Smooth muscle cell (in vitro differentiated cells): ENCODE data around the gene KIF15. TPM values are rescaled to one million over a fixed set of nuclear protein-coding genes. Genes with fewer than 3 reads are reported as not detected.

Experiments
- DNase-seq: peaks from one replicate; lab custom pipeline; 2025; ENCODE audit not compliant: unreplicated experiment; lab: John Stamatoyannopoulos, UW
- H2AFZ ChIP-seq: fragments of 200-600 bp; sonication (generic); 2 replicates; pipeline ENCODE4 v1.6.0; 2016; ENCODE audit warnings: antibody characterized with exemption, low read depth, mild to moderate bottlenecking
- H3F3A ChIP-seq: fragments of 200-600 bp; sonication (generic); 2 replicates; pipeline ENCODE4 v1.6.0; 2017; ENCODE audit warnings: antibody characterized with exemption, low read depth
- H3K27ac ChIP-seq: fragments of 200-600 bp; sonication (generic); 2 replicates; pipeline ENCODE4 v1.5.1; 2016; ENCODE audit warnings: low read depth, mild to moderate bottlenecking
- H3K27me3 ChIP-seq: fragments of 200-600 bp; sonication (generic); 2 replicates; pipeline ENCODE4 v1.6.1; 2016; ENCODE audit warnings: low read depth, mild to moderate bottlenecking
- H3K36me3 ChIP-seq: fragments of 200-600 bp; sonication (generic); 2 replicates; pipeline ENCODE4 v1.5.1; 2016; ENCODE audit warnings: low read depth
- H3K4me1 ChIP-seq: fragments of 200-600 bp; sonication (generic); 2 replicates; pipeline ENCODE4 v1.5.1; 2016; ENCODE audit warnings: low read depth
- H3K4me2 ChIP-seq: fragments of 200-600 bp; sonication (generic); 2 replicates; pipeline ENCODE4 v1.6.0; 2016; ENCODE audit warnings: mild to moderate bottlenecking
- H3K4me3 ChIP-seq: fragments of 200-600 bp; sonication (generic); 2 replicates; pipeline ENCODE4 v1.5.1; 2016; ENCODE audit warnings: mild to moderate bottlenecking
- H3K79me2 ChIP-seq: fragments of 200-600 bp; sonication (generic); 2 replicates; pipeline ENCODE4 v1.6.0; 2016; ENCODE audit warnings: low read depth, mild to moderate bottlenecking
- H3K9ac ChIP-seq: fragments of 200-600 bp; sonication (generic); 2 replicates; pipeline ENCODE4 v1.6.0; 2016; ENCODE audit warnings: low read depth
- H3K9me3 ChIP-seq: fragments of 200-600 bp; sonication (generic); replicated peaks from 2 replicates; pipeline ENCODE4 v1.5.1; 2016; ENCODE audit warnings: low read depth
- H4K20me1 ChIP-seq: fragments of 200-600 bp; sonication (generic); 2 replicates; pipeline ENCODE4 v1.6.0; 2016; ENCODE audit warnings: low read depth
- WGBS: methylation state at CpG from one replicate; pipeline ENCODE4 v1.1.7; 2016; ENCODE audit warnings: low lambda C conversion rate; 5-methylcytosine and 5-hydroxymethylcytosine counted together
- polyA plus RNA-seq: library from polyadenylated mRNA; unstranded; fragments of >200 nt; fragmentation: Nextera tagmentation; extraction: Ambion mirVana; gene quantifications from 2 replicates; pipeline ENCODE4 v1.2.1, GENCODE V29; 2016
- total RNA-seq: library from RNA; depleted of rRNA; stranded (reverse); fragments of >200 nt; gene quantifications from 2 replicates; pipeline ENCODE4 v1.2.3, GENCODE V29; 2014
- TF ChIP-seq, protein P1 (sequence below): fragments of 200-600 bp; sonication (generic); IDR thresholded peaks from 2 replicates; pipeline ENCODE4 v1.5.1; 2017; ENCODE audit warnings: borderline replicate concordance, mild to moderate bottlenecking, antibody characterized with exemption; ENCODE audit not compliant: insufficient read depth, poor library complexity, severe bottlenecking

Gene KIF15
- total and polyA plus RNA-seq, 2 experiments from 2014 or later: 2.8 to 6.2 TPM

DNA sequence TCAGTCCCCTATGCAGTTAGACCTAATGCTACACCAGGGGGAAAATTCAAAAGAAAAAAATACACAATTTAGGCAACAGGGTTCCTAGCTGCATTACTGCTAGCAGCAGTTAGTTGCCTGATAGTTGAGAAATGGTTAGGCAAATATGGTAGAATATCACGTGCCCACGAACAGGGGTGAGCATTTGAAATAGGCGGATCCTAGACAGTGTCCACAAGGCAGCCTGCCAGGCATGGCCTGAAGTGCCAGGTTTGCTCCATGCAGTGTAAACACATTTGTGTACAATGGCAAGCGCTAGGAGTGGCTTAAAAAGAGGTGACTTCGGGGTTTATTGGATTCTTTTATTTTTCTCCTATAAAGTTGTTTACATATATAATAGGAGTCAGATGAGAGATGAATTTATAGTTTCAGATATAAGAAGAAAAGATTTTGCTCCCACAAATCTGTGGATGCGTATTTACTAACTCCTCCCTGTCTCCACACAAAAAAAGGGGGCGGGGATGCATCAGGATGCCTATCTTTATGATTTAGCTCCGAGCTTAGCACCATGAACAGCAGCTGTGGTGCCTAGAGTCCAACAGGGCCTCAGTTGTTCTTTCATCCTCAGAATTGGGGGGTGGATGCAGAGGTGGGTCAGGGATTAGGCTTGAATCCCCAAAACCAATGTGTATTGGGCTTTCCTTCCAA is 108.9 kb downstream of the KIF15 start:
- Histone ChIP-seq H3K4me3 (no peak overlapping the region), H3K4me2 (no peak overlapping the region), H4K20me1 (no peaks in the 10 kb centered on the region), H3K27ac (no peak overlapping the region), H3F3A (no peaks in the 10 kb centered on the region), H3K9me3 (no peaks in the 10 kb centered on the region), H3K27me3 (no peaks in the 10 kb centered on the region), H3K79me2 (no peaks in the 10 kb centered on the region), H2AFZ (no peak overlapping the region), H3K9ac (no peak overlapping the region), H3K36me3 (no peaks in the 10 kb centered on the region), H3K4me1 (no peaks in the 10 kb centered on the region)
- TF ChIP-seq, protein P1, sequence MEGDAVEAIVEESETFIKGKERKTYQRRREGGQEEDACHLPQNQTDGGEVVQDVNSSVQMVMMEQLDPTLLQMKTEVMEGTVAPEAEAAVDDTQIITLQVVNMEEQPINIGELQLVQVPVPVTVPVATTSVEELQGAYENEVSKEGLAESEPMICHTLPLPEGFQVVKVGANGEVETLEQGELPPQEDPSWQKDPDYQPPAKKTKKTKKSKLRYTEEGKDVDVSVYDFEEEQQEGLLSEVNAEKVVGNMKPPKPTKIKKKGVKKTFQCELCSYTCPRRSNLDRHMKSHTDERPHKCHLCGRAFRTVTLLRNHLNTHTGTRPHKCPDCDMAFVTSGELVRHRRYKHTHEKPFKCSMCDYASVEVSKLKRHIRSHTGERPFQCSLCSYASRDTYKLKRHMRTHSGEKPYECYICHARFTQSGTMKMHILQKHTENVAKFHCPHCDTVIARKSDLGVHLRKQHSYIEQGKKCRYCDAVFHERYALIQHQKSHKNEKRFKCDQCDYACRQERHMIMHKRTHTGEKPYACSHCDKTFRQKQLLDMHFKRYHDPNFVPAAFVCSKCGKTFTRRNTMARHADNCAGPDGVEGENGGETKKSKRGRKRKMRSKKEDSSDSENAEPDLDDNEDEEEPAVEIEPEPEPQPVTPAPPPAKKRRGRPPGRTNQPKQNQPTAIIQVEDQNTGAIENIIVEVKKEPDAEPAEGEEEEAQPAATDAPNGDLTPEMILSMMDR: no peak
- DNase-seq: no peak
- WGBS: 83% methylated on average over 8 of the region's 8 CpGs

DNA sequence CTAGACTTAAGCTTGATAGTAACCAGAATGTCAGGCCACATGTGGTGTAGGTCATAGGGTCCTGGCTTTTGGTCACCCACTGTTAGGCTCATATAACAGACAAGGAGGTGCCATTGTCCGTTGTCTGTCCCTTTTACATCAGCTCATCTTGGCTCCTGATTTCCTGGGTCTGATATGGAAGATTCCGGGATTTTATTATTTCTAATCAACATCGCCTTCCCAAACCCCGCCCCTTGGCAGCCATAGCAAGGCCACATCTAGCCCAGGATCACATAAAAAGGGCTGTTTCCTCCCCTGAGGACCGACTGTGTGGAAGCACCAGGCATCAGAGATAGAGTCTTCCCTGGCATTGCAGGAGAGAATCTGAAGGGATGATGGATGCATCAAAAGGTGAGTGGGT is 112.7 kb downstream of the KIF15 start, which contains the start of gene TGM4:
TGM4 (plus strand) TSS at position 301 of the 400 bp plus-strand sequence; CDS start at position 372, 71 bp downstream.
- Histone ChIP-seq H3K9ac (no peak within 1 kb of the TSS), H3K27ac (no peak within 1 kb of the TSS), H3F3A (no peaks in the 10 kb centered on the region), H3K4me3 (no peak within 1 kb of the TSS), H3K4me2 (no peak within 1 kb of the TSS), H4K20me1 (no peaks in the 10 kb centered on the region), H3K9me3 (no peaks in the 10 kb centered on the region), H3K27me3 (no peaks in the 10 kb centered on the region), H3K79me2 (no peaks in the 10 kb centered on the region), H3K36me3 (no peaks in the 10 kb centered on the region), H2AFZ (no peak within 1 kb of the TSS), H3K4me1 (no peaks in the 10 kb centered on the region)
- DNase-seq: no peak
- 90% methylated on average over 5 of the region's 5 CpGs for WGBS
- TF ChIP-seq, protein P1: no peak

DNA sequence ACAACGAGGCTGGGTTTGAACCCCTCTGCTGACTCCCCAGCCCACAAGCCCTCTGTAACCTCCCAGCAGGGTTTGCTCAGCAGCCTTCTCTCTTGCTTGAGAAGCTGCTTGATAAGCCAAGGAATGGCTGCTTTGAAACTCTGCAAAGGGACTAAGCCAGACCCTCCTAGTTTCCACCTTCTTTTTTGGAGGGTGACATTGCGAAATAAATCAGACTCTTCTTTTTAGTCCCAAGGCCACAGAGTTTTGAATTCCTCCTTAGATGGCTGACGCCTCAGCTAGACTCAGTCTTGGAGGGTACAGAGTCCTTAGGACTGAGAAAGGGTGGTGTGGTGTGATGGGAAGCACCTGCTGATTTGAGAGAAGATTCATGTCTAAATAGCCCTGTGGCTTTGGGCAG is 114.0 kb downstream of the KIF15 start:
- Histone ChIP-seq H3K27me3 (no peaks in the 10 kb centered on the region), H3K9ac (no peak overlapping the region), H3K4me2 (no peak overlapping the region), H3K36me3 (no peaks in the 10 kb centered on the region), H3K79me2 (no peaks in the 10 kb centered on the region), H3K4me3 (no peak overlapping the region), H4K20me1 (no peaks in the 10 kb centered on the region), H2AFZ (no peak overlapping the region), H3K9me3 (no peaks in the 10 kb centered on the region), H3K27ac (no peak overlapping the region), H3F3A (no peaks in the 10 kb centered on the region), H3K4me1 (no peaks in the 10 kb centered on the region)
- TF ChIP-seq, protein P1: no peak
- 93% methylated on average over 3 of the region's 3 CpGs for WGBS
- DNase-seq: no peak

DNA sequence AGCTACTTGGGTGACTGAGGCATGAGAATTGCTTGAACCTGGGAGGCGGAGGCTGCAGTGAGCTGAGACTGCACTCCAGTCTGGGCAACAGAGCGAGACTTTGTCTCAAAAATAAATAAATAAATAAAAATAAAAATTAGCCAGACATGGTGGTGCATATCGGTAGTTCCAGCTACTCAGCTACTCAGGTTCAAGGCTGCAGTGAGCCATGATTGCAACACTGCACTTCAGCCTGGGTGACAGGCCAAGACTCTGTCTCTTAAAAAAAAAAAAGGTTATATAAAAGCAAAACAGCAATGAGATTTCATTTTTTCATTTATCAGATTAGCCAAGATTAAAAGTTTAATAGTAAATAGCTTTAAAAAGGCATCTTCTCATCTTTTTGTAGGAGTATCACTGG is 115.7 kb downstream of the KIF15 start:
- no peak overlapping the region for H2AFZ ChIP-seq
- H3K9me3 ChIP-seq: no peaks in the 10 kb centered on the region
- WGBS: 90% methylated on average over 3 of the region's 3 CpGs
- no peak overlapping the region for H3K4me2 ChIP-seq
- no peaks in the 10 kb centered on the region for H3K27me3 ChIP-seq
- no peaks in the 10 kb centered on the region for H4K20me1 ChIP-seq
- no peaks in the 10 kb centered on the region for H3K36me3 ChIP-seq
- DNase-seq: no peak
- H3K4me1 ChIP-seq: no peaks in the 10 kb centered on the region
- no peak overlapping the region for H3K4me3 ChIP-seq
- H3K9ac ChIP-seq: no peak overlapping the region
- H3K79me2 ChIP-seq: no peaks in the 10 kb centered on the region
- no peaks in the 10 kb centered on the region for H3F3A ChIP-seq
- TF ChIP-seq, protein P1: no peak
- no peak overlapping the region for H3K27ac ChIP-seq
